GM12878 (cell line): Measurements from ENCODE around the gene SLC26A1. TPM values are rescaled to one million over a fixed set of nuclear protein-coding genes. Genes with fewer than 3 reads are reported as not detected.

Experiments
- ATAC-seq: fragments of 200-7000 bp; cut with Tn5 transposase; 3 replicates; pipeline ENCODE4 v1.9.1; 2020; ENCODE audit warnings: mild to moderate bottlenecking, moderate library complexity
- BruUV-seq: library from RNA; stranded (reverse); fragments of 400-500 nt; replicated peaks from 2 replicates; lab custom pipeline; 2021; lab: Mats Ljungman, UMichigan
- CTCF ChIA-PET: fragments of 300-600 bp; sonication (Branson Sonifier 250); formaldehyde crosslinking; extraction: SDS; loops from one replicate; lab custom pipeline; 2021; ENCODE audit warnings: inconsistent platforms; lab: Yijun Ruan, JAX
- POLR2A ChIA-PET: fragments of 350-600 bp; formaldehyde crosslinking; extraction: SDS; loops from one replicate; lab custom pipeline; 2021; ENCODE audit warnings: inconsistent platforms; lab: Charles Lee
- RAD21 ChIA-PET: fragments of 300-600 bp; sonication (Branson Sonifier 250); formaldehyde crosslinking; loops from one replicate; lab custom pipeline; 2023; ENCODE audit warnings: antibody characterized with exemption; ENCODE audit not compliant: unreplicated experiment; lab: Charles Lee
- SMC1A ChIA-PET: fragments of 300-600 bp; sonication (Branson Sonifier 250); formaldehyde crosslinking; loops from one replicate; lab custom pipeline; 2023; ENCODE audit not compliant: unreplicated experiment, uncharacterized antibody; lab: Charles Lee
- DNase-seq: peaks from one replicate; pipeline ENCODE4 v3.0.0-alpha.2; 2011; ENCODE audit warnings: low read depth, low spot score
- FAIRE-seq: peaks from 3 replicates; lab custom pipeline; 2011; peaks lifted over from hg19 to GRCh38; lab: Jason Lieb, UNC
- H2AFZ ChIP-seq: 2 replicates; pipeline ENCODE4 v1.6.0; 2011; ENCODE audit warnings: low read depth, low read length, control low read depth; ENCODE audit not compliant: control insufficient read depth
- H3K27ac ChIP-seq: 2 replicates; pipeline ENCODE4 v1.5.1; 2011; ENCODE audit warnings: control low read depth; ENCODE audit not compliant: control insufficient read depth, insufficient read depth
- H3K27me3 ChIP-seq, 2 experiments: replicated peaks in 1 of 2; 2 replicates each; pipeline versions ENCODE4 v1.6.0 to v1.6.1; 2011; ENCODE audit warnings: low read length in 1 of 2; ENCODE audit not compliant: control insufficient read depth in 2 of 2, insufficient read depth in 2 of 2
- H3K36me3 ChIP-seq, 2 experiments: 2 replicates each; pipeline ENCODE4 v1.5.1; 2011; ENCODE audit warnings: low read length in 1 of 2; ENCODE audit not compliant: control insufficient read depth in 2 of 2, insufficient read depth in 2 of 2
- H3K4me1 ChIP-seq: 2 replicates; pipeline ENCODE4 v1.6.1; 2011; ENCODE audit warnings: mild to moderate bottlenecking, low read length, moderate library complexity, mixed read lengths; ENCODE audit not compliant: control insufficient read depth, insufficient read depth
- H3K4me2 ChIP-seq: 2 replicates; pipeline ENCODE4 v1.6.0; 2011; ENCODE audit warnings: control low read depth; ENCODE audit not compliant: control insufficient read depth, insufficient read depth
- H3K4me3 ChIP-seq: fragments of 200-600 bp; sonication (generic); 2 replicates; pipeline ENCODE4 v1.5.1; 2016
- H3K79me2 ChIP-seq: 2 replicates; pipeline ENCODE4 v1.6.0; 2011; ENCODE audit warnings: low read length; ENCODE audit not compliant: control insufficient read depth, insufficient read depth
- H3K9ac ChIP-seq: 2 replicates; pipeline ENCODE4 v1.8.0; 2011; ENCODE audit warnings: low read length, control low read depth, mixed read lengths; ENCODE audit not compliant: control insufficient read depth, insufficient read depth
- H3K9me3 ChIP-seq: replicated peaks from 3 replicates; pipeline ENCODE4 v1.5.1; 2011; ENCODE audit warnings: mild to moderate bottlenecking, low read length; ENCODE audit not compliant: control insufficient read depth, insufficient read depth
- H4K20me1 ChIP-seq: 2 replicates; pipeline ENCODE4 v1.6.0; 2011; ENCODE audit not compliant: control insufficient read depth, insufficient read depth
- DPF2 ChIP-seq: fragments of 450-650 bp; IDR thresholded peaks from 2 replicates; pipeline ENCODE4 v1.6.1; 2017; ENCODE audit warnings: mild to moderate bottlenecking
- NFYA ChIP-seq: IDR thresholded peaks from 2 replicates; pipeline ENCODE4 v1.6.1; 2011; ENCODE audit warnings: low read depth, mild to moderate bottlenecking, low read length, improper control_type of control experiment, borderline replicate concordance
- RBBP5 ChIP-seq: fragments of 200-600 bp; sonication (generic); conservative IDR thresholded peaks from 2 replicates; pipeline ENCODE4 v1.6.1; 2016
- STAT1 ChIP-seq: fragments of 450-650 bp; conservative IDR thresholded peaks from 2 replicates; pipeline ENCODE4 v1.6.1; 2014; ENCODE audit warnings: antibody characterized with exemption, mild to moderate bottlenecking
- TCF12 ChIP-seq: IDR thresholded peaks from 2 replicates; pipeline ENCODE4 v1.6.1; 2011; ENCODE audit warnings: low read depth, mild to moderate bottlenecking, low read length
- TCF7 ChIP-seq: IDR thresholded peaks from 2 replicates; pipeline ENCODE4 v1.6.1; 2014; ENCODE audit warnings: antibody characterized with exemption, borderline replicate concordance
- WRNIP1 ChIP-seq: IDR thresholded peaks from 2 replicates; pipeline ENCODE4 v1.6.1; 2011; ENCODE audit warnings: low read depth, low read length, improper control_type of control experiment, borderline replicate concordance
- WGBS: methylation state at CpG from one replicate; pipeline ENCODE4 v1.1.6; 2016; ENCODE audit warnings: low lambda C conversion rate; ENCODE audit not compliant: insufficient replicate concordance, insufficient coverage; ENCODE audit errors: missing lambda C conversion rate; 5-methylcytosine and 5-hydroxymethylcytosine counted together
- in situ Hi-C: fragments of 300-500 bp; cut with MboI; formaldehyde crosslinking; loops from 9 replicates; pipeline ENCODE4 v1.14.3; 2018; ENCODE audit warnings: mixed read lengths
- intact Hi-C: fragments of 100-400 bp; cut with micrococcal nuclease; formaldehyde crosslinking; loops from one replicate; pipeline ENCODE4 v1.14.2; 2022; ENCODE audit not compliant: unreplicated experiment
- polyA plus RNA-seq, 11 experiments: library from polyadenylated mRNA; depleted of rRNA in 4 of 11; unstranded in 6 of 11; stranded (reverse) in 5 of 11; fragments of >200 nt; fragmentation: Nextera tagmentation in 4 of 11; fragmentation: Illumina TruSeq in 1 of 11; extraction: Ambion mirVana in 4 of 11; extraction: Trizol in 1 of 11; gene quantifications; 1 replicate in 1 of 11; 2 replicates in 10 of 11; pipeline versions ENCODE4 v1.2.1 to v1.2.3, GENCODE V29; 2011 to 2016; ENCODE audit warnings: inconsistent platforms in 2 of 11, missing spikeins in 2 of 11, low read depth in 1 of 11
- total RNA-seq, 4 experiments: library from RNA; depleted of rRNA in 3 of 4; stranded (reverse); fragments of >200 nt in 3 of 4; fragmentation: Illumina TruSeq in 1 of 4; extraction: Trizol in 1 of 4; gene quantifications; 2 replicates each; pipeline versions ENCODE4 v1.2.1 to v1.2.3, GENCODE V29; 2013 to 2021

SLC26A1 gene
- total and polyA plus RNA-seq, 10 of the 15 experiments (the other 5 are each of a cell fraction or from before 2014, with no cell fraction given), result 0.05 to 0.96 (median 0.28) TPM; not detected in 5

GRCh38 chr4:962231-963208 lies 30.7 kb downstream of the SLC26A1 start:
- BruUV-seq, result no TSS peak
- RAD21 ChIA-PET, result no interaction called here
- Histone ChIP-seq H3K9me3 (no peaks in the 10 kb centered on the region), H3K27ac (no peak overlapping the region), H3K4me3 (no peak overlapping the region), H3K4me1 (no peaks in the 10 kb centered on the region), H3K27me3 (no peaks in the 10 kb centered on the region), H3K79me2 (no peaks in the 10 kb centered on the region), H4K20me1 (no peaks in the 10 kb centered on the region), H2AFZ (no peak overlapping the region), H3K4me2 (no peak overlapping the region), H3K9ac (no peak overlapping the region), H3K36me3 (no peaks in the 10 kb centered on the region)
- no peak for ATAC-seq
- POLR2A ChIA-PET, result no interaction called here
- CTCF ChIA-PET, result interaction anchor here (1.1 kb wide), 1 partner anchor 28 kb away, joined by 3 read pairs; no protein-coding TSS in a partner anchor
- DNase-seq, result no peak
- SMC1A ChIA-PET, result no interaction called here
- no peak for FAIRE-seq
- no peak for TF ChIP-seq STAT1
- no peak for TF ChIP-seq NFYA
- no peak for TF ChIP-seq WRNIP1
- no peak for TF ChIP-seq DPF2
- no peak for TF ChIP-seq TCF7
- no peak for TF ChIP-seq TCF12
- TF ChIP-seq RBBP5, result no peak
- WGBS, result 88% methylated on average over 53 of the region's 54 CpGs
- intact Hi-C loops (no loop called here), in situ Hi-C loops (no loop called here)
